Pancreas (tissue), 10 donors: ENCODE data around the gene CYRIA. TPM values are rescaled to one million over a fixed set of nuclear protein-coding genes. Genes with fewer than 3 reads are reported as not detected.

Source experiments
- ATAC-seq, 4 donors: fragments of 200-7000 bp; cut with Tn5 transposase; one replicate each; pipeline versions ENCODE4 v1.8.0 to v1.9.1; 2020; ENCODE audit warnings: mild to moderate bottlenecking in 4 of 4, moderate library complexity in 4 of 4
- DNase-seq, 6 donors: peaks; one replicate each; pipeline ENCODE4 v3.0.0-alpha.2; 2020
- FAIRE-seq: peaks from 2 replicates; lab custom pipeline; 2012; peaks lifted over from hg19 to GRCh38; lab: Jason Lieb, UNC
- H3K27ac ChIP-seq, 4 donors: fragments of 200-600 bp; sonication (generic); 1 replicate in 3 of 4; 2 replicates in 1 of 4; pipeline versions ENCODE4 v1.5.0 to v1.8.0; 2020
- H3K27me3 ChIP-seq, 4 donors: fragments of 200-600 bp; one replicate each; pipeline ENCODE4 v1.8.0; 2021
- H3K36me3 ChIP-seq, 3 donors: fragments of 200-600 bp; sonication (generic) in 1 of 3; one replicate each; pipeline versions ENCODE4 v1.5.0 to v1.8.0; 2020 to 2021
- H3K4me1 ChIP-seq, 3 donors: fragments of 200-600 bp; one replicate each; pipeline ENCODE4 v1.8.0; 2021
- H3K4me3 ChIP-seq, 4 donors: fragments of 200-600 bp; sonication (generic) in 2 of 4; one replicate each; pipeline versions ENCODE4 v1.5.0 to v1.8.0; 2020 to 2021
- H3K9me3 ChIP-seq, 4 donors: fragments of 200-600 bp; one replicate each; pipeline ENCODE4 v1.8.0; 2021
- WGBS, 2 donors: extraction: QIAGEN DNeasy Blood & Tissue Kit; methylation state at CpG; one replicate each; pipeline ENCODE4 v1.1.7; 2013; 5-methylcytosine and 5-hydroxymethylcytosine counted together
- intact Hi-C, 3 donors: fragments of 100-400 bp; cut with DNase I; formaldehyde crosslinking; loops; one replicate each; pipeline versions ENCODE4 v1.11.1 to v1.14.2; 2022
- polyA plus RNA-seq, 2 donors: library from polyadenylated mRNA; stranded (reverse); fragments of 200-250 nt; gene quantifications; one replicate each; pipeline ENCODE4 v1.2.3, GENCODE V29; 2013
- total RNA-seq, 6 donors: library from RNA; stranded (reverse); fragmentation: NEBNext Ultra II Directional in 4 of 6; extraction: Animal tissue kit (Norgen Biotek cat#: 25700) in 4 of 6; gene quantifications; one replicate each; pipeline versions ENCODE4 v1.2.1 to v1.2.4, GENCODE V29; 2021 to 2023
- TF ChIP-seq, protein P1 (sequence below), 4 donors: fragments of 200-600 bp; sonication (generic) in 3 of 4; IDR thresholded peaks; one replicate each; pipeline versions ENCODE4 v1.5.0 to v1.8.0; 2021; ENCODE audit warnings: antibody characterized with exemption in 4 of 4
- donor health status: healthy with polysubstance abuse.
- donor health status: DM: no; HTN: no; CAD: no; lungs with moderate emphysema.
- donor health status: DM: no; HTN: no; CAD: no.
- donor health status: control.
- donor health status: control.
- donor health status: Bipolar disorder and iron deficiency.
- donor health status: DM: yes; HTN: yes; CAD: no.
- donor health status: DM: no; HTN: no; CAD: no.
- donor health status: DM: no; HTN: no; CAD: no.
- donor health status: DM: yes; HTN: yes; CAD: no.

Gene CYRIA
- total and polyA plus RNA-seq, 8 donors, result 0.65 to 7.6 (median 1.7) TPM

DNA sequence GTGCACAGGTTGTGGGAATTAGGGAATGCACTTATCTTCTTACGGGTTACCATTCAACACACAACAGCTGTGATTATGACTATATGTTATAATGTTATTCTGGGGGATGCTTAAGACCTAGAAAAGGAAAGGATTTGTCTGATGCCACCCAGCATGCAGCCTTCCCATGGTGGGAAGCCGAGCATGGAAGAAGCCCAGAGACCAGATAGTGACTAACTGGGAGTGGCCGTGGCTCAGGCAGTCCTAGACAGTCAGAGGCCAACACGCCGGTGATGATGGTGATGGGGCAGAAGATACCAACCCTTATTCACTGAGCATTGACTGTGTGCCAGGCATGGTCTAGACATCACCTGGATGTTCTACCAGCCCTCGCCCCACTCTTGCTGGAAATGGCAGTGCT lies 35.9 kb downstream of the CYRIA start:
- Histone ChIP-seq H3K27me3 (no peaks in the 10 kb centered on the region), H3K36me3 (no peaks in the 10 kb centered on the region), H3K4me3 (no peak overlapping the region), H3K27ac (no peak overlapping the region), H3K9me3 (no peaks in the 10 kb centered on the region), H3K4me1 (peaks cover 0 to under 1% (median 0%) of the 10 kb centered on the region in 3 donors)
- DNase-seq, result no peak
- WGBS, 2 donors, result 91 to 99% methylated on average over 6 of the region's 6 CpGs
- ATAC-seq, result no peak
- TF ChIP-seq, protein P1, sequence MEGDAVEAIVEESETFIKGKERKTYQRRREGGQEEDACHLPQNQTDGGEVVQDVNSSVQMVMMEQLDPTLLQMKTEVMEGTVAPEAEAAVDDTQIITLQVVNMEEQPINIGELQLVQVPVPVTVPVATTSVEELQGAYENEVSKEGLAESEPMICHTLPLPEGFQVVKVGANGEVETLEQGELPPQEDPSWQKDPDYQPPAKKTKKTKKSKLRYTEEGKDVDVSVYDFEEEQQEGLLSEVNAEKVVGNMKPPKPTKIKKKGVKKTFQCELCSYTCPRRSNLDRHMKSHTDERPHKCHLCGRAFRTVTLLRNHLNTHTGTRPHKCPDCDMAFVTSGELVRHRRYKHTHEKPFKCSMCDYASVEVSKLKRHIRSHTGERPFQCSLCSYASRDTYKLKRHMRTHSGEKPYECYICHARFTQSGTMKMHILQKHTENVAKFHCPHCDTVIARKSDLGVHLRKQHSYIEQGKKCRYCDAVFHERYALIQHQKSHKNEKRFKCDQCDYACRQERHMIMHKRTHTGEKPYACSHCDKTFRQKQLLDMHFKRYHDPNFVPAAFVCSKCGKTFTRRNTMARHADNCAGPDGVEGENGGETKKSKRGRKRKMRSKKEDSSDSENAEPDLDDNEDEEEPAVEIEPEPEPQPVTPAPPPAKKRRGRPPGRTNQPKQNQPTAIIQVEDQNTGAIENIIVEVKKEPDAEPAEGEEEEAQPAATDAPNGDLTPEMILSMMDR (IDR thresholded peaks at IDR 0.05), result no peak
- intact Hi-C loops, result no loop called here
- no peak for FAIRE-seq

DNA sequence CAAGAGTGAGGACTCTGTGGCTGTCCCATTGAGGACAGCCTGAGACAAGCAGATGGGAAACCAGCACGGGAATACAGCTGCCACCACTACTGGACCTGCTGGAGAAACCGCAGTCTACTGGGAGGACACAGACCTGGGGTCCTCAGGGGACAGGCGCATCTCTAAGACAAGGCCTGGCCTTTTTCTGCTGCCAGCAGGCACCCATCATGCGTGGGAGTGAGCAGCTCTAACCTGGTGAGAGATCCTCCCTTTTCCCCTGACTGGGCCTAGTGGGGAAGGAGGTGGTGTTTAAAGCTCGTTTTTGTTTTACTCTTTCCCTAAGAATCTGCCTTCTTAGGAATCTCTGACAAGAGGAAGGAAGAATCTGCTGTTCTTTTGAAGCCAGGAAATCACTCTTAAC lies 36.6 kb downstream of the CYRIA start:
- Histone ChIP-seq H3K9me3 (no peaks in the 10 kb centered on the region), H3K27ac (no peak overlapping the region), H3K27me3 (no peaks in the 10 kb centered on the region), H3K4me1 (peaks cover 0 to 4% (median 0%) of the 10 kb centered on the region in 3 donors), H3K36me3 (no peaks in the 10 kb centered on the region), H3K4me3 (no peak overlapping the region)
- intact Hi-C loops, result no loop called here
- no peak for DNase-seq
- TF ChIP-seq, protein P1 (IDR thresholded peaks at IDR 0.05), result no peak
- no peak for FAIRE-seq
- 70 to 73% methylated on average over 4 to 5 of the region's 5 CpGs for WGBS, 2 donors
- no peak for ATAC-seq

DNA sequence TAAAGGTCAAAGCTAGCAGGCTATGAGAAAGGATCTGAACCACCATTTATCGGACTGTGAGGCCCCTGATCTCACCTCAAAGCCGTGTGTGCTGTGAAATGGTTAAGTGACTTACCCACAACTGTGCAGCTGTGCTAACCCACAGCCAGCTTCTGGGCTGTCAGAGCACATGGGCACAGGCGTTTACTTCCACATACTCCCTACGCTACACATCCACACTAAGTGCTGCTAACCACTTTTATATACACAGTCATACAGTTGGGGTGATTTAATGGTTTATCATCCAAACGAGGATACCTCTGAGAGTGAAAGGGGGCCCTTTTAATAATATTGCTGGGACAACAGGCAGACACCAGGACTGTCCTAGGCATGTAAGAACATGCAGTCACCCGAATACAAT lies 37.3 kb downstream of the CYRIA start:
- ATAC-seq (peak in 1 of 4 donors; percentile 24), FAIRE-seq (no peak), DNase-seq (no peak)
- Histone ChIP-seq H3K4me3 (no peak overlapping the region), H3K27ac (no peak overlapping the region), H3K4me1 (peaks cover 0 to 7% (median 0%) of the 10 kb centered on the region in 3 donors), H3K27me3 (no peaks in the 10 kb centered on the region), H3K9me3 (no peaks in the 10 kb centered on the region), H3K36me3 (no peaks in the 10 kb centered on the region)
- WGBS, 2 donors, result 71 to 73% methylated on average over 6 of the region's 6 CpGs
- intact Hi-C loops, result no loop called here
- TF ChIP-seq, protein P1 (IDR thresholded peaks at IDR 0.05), result no peak

DNA sequence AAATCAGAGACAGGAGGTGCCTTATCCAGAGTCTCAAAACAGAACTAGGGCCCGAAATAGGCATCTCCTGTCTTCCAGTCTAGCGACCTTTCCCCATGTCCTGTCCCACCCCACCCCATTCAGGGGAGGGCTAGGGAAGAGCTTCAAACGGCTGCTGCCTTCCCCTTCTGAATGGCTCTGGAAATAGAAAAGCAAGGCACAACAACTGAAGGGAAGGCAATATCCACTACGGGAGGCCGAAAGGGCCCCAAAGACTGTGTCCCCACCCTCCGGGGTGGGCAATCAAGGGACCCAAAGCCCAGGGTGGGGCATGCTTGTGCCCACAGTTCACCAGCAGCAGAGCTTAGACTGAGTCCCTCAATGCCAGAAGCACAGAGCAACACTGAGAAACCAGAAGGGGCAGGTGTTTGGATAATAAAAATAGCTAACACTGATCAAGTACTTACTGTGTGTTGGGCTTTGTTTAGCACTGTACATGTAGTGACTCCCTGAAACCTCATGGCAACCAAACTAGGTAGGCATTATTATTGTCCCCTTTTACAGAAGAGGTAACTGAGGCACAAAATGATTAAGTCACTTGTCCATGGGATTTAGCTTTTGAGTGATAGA lies 38.5 kb downstream of the CYRIA start:
- DNase-seq (no peak), FAIRE-seq (no peak), ATAC-seq (no peak)
- Histone ChIP-seq H3K27me3 (no peaks in the 10 kb centered on the region), H3K36me3 (no peaks in the 10 kb centered on the region), H3K4me3 (no peak overlapping the region), H3K27ac (no peak overlapping the region), H3K9me3 (no peaks in the 10 kb centered on the region), H3K4me1 (peaks cover 0 to 7% (median 0%) of the 10 kb centered on the region in 3 donors)
- TF ChIP-seq, protein P1 (IDR thresholded peaks at IDR 0.05), result no peak
- intact Hi-C loops, result no loop called here
- 73 to 74% methylated on average over 6 of the region's 6 CpGs for WGBS, 2 donors

DNA sequence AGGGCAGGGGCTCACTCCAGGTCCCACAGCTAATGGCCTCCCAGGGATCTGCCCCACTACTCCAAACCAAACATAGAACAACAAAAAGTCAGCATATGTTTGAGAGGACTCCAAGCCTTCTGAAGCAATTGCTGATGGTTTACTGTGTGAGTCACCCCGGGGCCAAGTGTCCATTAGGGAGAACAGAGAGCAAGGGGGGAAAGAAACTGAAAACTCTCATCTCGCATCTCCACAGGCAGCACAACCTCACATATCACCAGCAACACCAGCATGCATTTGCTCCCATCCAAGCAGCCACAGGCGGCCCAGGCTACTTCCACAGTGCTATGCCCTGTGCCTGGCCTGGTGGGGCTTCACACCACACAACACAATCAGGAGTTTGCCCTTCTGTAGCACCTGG lies 39.1 kb downstream of the CYRIA start:
- Histone ChIP-seq H3K27ac (peak overlapping the region in 1 of 4 donors; percentile 12), H3K36me3 (no peaks in the 10 kb centered on the region), H3K4me1 (peaks cover 0 to 7% (median 0%) of the 10 kb centered on the region in 3 donors), H3K4me3 (no peak overlapping the region), H3K27me3 (no peaks in the 10 kb centered on the region), H3K9me3 (no peaks in the 10 kb centered on the region)
- WGBS, 2 donors, result 82 to 92% methylated on average over 3 of the region's 3 CpGs
- no peak for FAIRE-seq
- no peak for DNase-seq
- ATAC-seq, result peak in 3 of 4 donors; percentile 17 to 66 (median 50)
- TF ChIP-seq, protein P1 (IDR thresholded peaks at IDR 0.05), result no peak
- intact Hi-C loops, result no loop called here
